Measurements from ENCODE around the gene CDC42BPA. TPM values are rescaled to one million over a fixed set of nuclear protein-coding genes. Genes with fewer than 3 reads are reported as not detected.

The CDC42BPA gene
- total and polyA plus RNA-seq, 2 of the 13 experiments (the other 11 are each of a cell fraction or from before 2014, with no cell fraction given), result 6.5 to 16.0 TPM

- no peak for TF ChIP-seq LRRFIP1 (CRISPR knock-in tag; conservative IDR thresholded peaks at IDR 0.05)
- TF ChIP-seq SMC3 (IDR thresholded peaks at IDR 0.05; ENCODE audit: low read length), result no peak
- no peak for TF ChIP-seq PAX8 (CRISPR knock-in tag; IDR thresholded peaks at IDR 0.05; ENCODE audit: borderline replicate concordance)
- no peak for TF ChIP-seq ZNF225 (CRISPR knock-in tag; IDR thresholded peaks at IDR 0.05)
- no peak for TF ChIP-seq KDM4B (CRISPR knock-in tag; IDR thresholded peaks at IDR 0.05)
- no peak for TF ChIP-seq PPARG (CRISPR knock-in tag; conservative IDR thresholded peaks at IDR 0.05)
Measured at GRCh38 chr1:226948480-226948879, 369.8 kb downstream of the CDC42BPA start (continued).

- Histone ChIP-seq H3K27ac (ENCODE audit: extremely low read length, insufficient read depth, low read length) (no peak overlapping the region), H3K4me3 (replicated peaks in 1 of 3; ENCODE audit: insufficient read depth in 1 of 3, low read depth in 2 of 3, low read length in 3 of 3) (no peak overlapping the region), H3K9ac (ENCODE audit: insufficient read depth, low read depth, low read length) (no peak overlapping the region), H3K36me3 (replicated peaks in 1 of 2; ENCODE audit: control insufficient read depth in 1 of 2, insufficient read depth in 2 of 2, low read length in 2 of 2) (peaks cover 2 to 13% of the 10 kb centered on the region in 2 experiments; a peak in 3 of 5 replicates), H3K27me3 (ENCODE audit: control insufficient read depth in 1 of 2, insufficient read depth in 2 of 2, low read length in 2 of 2) (no peaks in the 10 kb centered on the region), H4K20me1 (ENCODE audit: insufficient read depth, low read length) (peaks cover 38% of the 10 kb centered on the region), H2AFZ (ENCODE audit: low read length) (no peak overlapping the region), H3K4me2 (ENCODE audit: low read depth, low read length) (no peak overlapping the region), H3K79me2 (ENCODE audit: insufficient read depth, low read length) (peaks cover 94% of the 10 kb centered on the region), H3K4me1 (ENCODE audit: insufficient read depth, low read length) (peaks cover 60% of the 10 kb centered on the region), H3K9me3 (ENCODE audit: low read length) (no peaks in the 10 kb centered on the region)
- ChIA-PET CTCF (ENCODE audit: low intra/inter-chr PET ratio, low total read pairs) (no interaction called here), POLR2A (no interaction called here)
- DNase-seq (ENCODE audit: low spot score) (no peak), ATAC-seq (no peak), FAIRE-seq (no peak)
- 98% methylated on average over 2 of the region's 2 CpGs for WGBS (ENCODE audit: low lambda C conversion rate)
- intact Hi-C loops (cut with micrococcal nuclease; ENCODE audit: unreplicated experiment) (loop anchor here (2.0 to 5.0 kb wide), 2 partner anchors 44 to 71 kb away; no protein-coding TSS in a partner anchor), in situ Hi-C loops (cut with HindIII; ENCODE audit: extremely low pct_ligation_motif_present, low pct_unique_long_range_greater_than_20kb) (no loop called here)
- no TSS peak for BruUV-seq (replicated peaks)
- TF ChIP-seq ZNF746 (CRISPR knock-in tag; IDR thresholded peaks at IDR 0.05), result no peak
- no peak for TF ChIP-seq PHF20 (CRISPR knock-in tag; IDR thresholded peaks at IDR 0.05)
- no peak for TF ChIP-seq JDP2 (CRISPR knock-in tag; IDR thresholded peaks at IDR 0.05; ENCODE audit: borderline replicate concordance)
- no peak for TF ChIP-seq MLX (CRISPR knock-in tag; IDR thresholded peaks at IDR 0.05)
- no peak for TF ChIP-seq ZUFSP (CRISPR knock-in tag; IDR thresholded peaks at IDR 0.05; ENCODE audit: borderline replicate concordance)
- TF ChIP-seq IRX3 (CRISPR knock-in tag; IDR thresholded peaks at IDR 0.05; ENCODE audit: borderline replicate concordance, low read depth), result no peak
- TF ChIP-seq KLF11 (CRISPR knock-in tag; IDR thresholded peaks at IDR 0.05), result no peak
- no peak for TF ChIP-seq RBM22 (optimal IDR thresholded peaks at IDR 0.05; ENCODE audit: low read length)
- no peak for TF ChIP-seq FOXA3 (CRISPR knock-in tag; IDR thresholded peaks at IDR 0.05)
- no peak for TF ChIP-seq YEATS2 (CRISPR knock-in tag; IDR thresholded peaks at IDR 0.05; ENCODE audit: borderline replicate concordance)
- no peak for TF ChIP-seq ZNF589 (CRISPR knock-in tag; conservative IDR thresholded peaks at IDR 0.05)
- TF ChIP-seq FIP1L1 (IDR thresholded peaks at IDR 0.05; ENCODE audit: borderline replicate concordance, insufficient read depth, low read depth, low read length), result no peak
Measured at GRCh38 chr1:226948051-226948450, 370.2 kb downstream of the CDC42BPA start.
